SH-SY5Y (cell line): ENCODE data around the gene IQCF6.

Experiments used
- GATA2 ChIP-seq: IDR thresholded peaks from 2 replicates; pipeline ENCODE4 v1.6.1; 2011; ENCODE audit warnings: mild to moderate bottlenecking, low read depth, low read length
- GATA3 ChIP-seq: IDR thresholded peaks from 2 replicates; pipeline ENCODE4 v1.6.1; 2011; ENCODE audit warnings: low read depth, mild to moderate bottlenecking, low read length, moderate library complexity

The IQCF6 gene

GRCh38 chr3:51796854-51797253 lies 17.8 kb upstream of the IQCF6 start:
- TF ChIP-seq GATA3, result no peak
- TF ChIP-seq GATA2, result no peak

DNA sequence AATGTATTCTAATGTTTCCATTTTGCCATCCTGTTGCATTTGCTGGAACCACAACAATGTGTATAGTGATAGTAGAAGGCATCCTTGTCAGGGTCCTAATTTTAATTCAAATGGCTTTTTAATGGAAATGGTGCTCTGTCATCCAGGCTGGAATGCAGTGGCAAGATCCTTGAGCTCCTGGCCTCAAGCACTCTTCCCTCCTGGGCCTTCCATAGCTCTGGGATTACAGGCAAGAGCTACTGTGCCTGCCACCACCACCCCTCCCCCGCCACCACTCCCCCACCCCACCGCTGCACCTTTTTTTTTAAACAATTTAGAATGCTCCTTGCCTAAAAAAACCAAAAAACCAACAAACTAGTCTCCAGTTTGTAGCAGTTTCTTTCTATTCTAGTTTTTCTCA lies 15.2 kb upstream of the IQCF6 start:
- TF ChIP-seq GATA3 (no peak), GATA2 (no peak)

DNA sequence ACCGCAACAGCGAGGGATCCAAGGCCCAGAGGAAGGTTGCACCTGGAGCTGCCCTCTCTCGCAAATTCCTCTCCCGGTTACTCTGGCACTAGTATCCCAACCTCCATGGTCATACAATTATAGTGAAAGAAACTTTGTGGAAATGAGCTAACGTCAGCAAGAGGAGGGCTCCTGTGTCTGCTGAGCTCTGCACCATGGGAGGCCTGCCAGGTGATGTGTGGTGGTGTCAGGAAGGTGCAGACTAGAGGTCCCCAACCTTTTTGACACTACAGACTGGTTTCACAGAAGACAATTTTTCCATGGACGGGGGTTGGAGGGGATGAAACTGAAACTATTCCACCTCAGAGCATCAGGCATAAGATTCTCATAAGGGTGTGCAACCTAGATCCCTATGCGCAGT lies 13.2 kb upstream of the IQCF6 start:
- no peak for TF ChIP-seq GATA2
- TF ChIP-seq GATA3, result no peak

- TF ChIP-seq GATA3 (no peak), GATA2 (no peak)
Measured at GRCh38 chr3:51789437-51789836, 10.4 kb upstream of the IQCF6 start.

- no peak for TF ChIP-seq GATA2
- no peak for TF ChIP-seq GATA3
Measured at GRCh38 chr3:51786267-51786666, 7.2 kb upstream of the IQCF6 start.

DNA sequence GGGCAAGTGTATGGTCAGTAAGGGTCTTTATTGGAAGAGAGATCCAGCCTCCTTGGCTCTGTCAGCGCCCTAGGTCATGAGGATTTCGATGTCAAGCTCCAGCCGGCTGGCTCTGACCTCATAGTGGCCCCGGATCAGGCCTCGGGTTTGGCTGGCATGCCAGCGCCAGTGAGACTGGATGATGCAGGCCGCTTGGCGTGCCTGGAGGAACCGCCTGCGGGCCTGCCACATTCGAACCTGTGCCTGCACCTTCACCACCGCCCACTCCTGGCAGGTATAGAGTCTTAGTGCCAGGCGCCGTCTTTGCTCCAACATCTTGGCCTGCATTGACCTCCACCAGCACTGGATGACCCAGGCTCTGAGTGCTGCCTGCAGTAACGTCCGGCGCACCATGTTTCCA lies 483 bp downstream of the IQCF6 start:
- no peak for TF ChIP-seq GATA2
- no peak for TF ChIP-seq GATA3

- TF ChIP-seq GATA2 (peak; percentile 90), GATA3 (0 out of 2 replicates have a peak, but pooled peaks have one; percentile 24)
Measured at GRCh38 chr3:51777985-51778384, 1.1 kb downstream of the IQCF6 start.

DNA sequence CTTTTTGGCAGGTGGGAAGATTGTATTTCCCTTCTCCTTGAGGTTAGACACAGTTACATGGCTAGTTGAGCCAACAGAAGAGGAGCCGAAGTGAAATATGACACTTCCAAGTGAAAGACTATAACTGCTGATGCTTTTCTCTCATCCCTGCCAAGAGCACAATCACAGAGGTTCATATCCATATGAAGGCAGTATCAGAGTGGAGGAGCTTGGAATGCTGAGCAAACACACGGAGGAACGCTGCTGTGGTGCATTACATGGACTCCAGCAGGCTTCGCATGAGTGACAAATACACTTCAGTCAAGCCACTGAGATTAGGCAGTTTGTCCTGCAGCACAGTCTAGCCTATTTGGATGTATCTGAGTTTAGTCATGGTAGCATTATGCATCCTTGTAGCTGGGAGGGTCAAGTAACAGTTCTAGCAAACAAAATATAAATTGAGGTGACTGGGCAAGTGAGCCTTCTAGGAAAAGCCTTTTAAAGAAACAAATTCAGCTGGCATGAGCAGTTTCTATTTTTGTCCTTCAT lies 5.4 kb downstream of the IQCF6 start:
- TF ChIP-seq GATA2, result no peak
- no peak for TF ChIP-seq GATA3

GRCh38 chr3:51759203-51759602 lies 19.8 kb downstream of the IQCF6 start:
- TF ChIP-seq GATA3, result no peak
- no peak for TF ChIP-seq GATA2

GRCh38 chr3:51751287-51751686 lies 27.8 kb downstream of the IQCF6 start:
- TF ChIP-seq GATA3 (no peak), GATA2 (no peak)

DNA sequence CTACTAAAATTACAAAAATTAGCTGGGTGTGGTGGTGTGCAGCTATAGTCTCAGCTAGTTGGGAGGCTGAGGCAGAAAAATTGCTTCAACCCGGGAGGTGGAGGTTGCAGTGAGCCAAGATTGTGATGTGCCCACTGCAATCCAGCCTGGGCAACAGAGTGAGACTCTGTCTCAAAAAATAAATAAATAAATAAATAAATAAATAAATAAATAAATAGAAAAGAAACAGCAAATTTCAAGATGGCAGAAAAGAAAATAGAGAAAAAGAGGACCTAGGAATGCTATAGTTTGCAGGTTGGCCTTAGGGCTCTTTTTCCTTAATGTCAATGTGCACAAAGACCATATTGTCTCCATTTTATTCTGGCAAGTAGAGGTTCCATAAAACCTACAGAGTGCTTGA lies 28.2 kb downstream of the IQCF6 start:
- TF ChIP-seq GATA2, result no peak

GRCh38 chr3:51748327-51748726 lies 30.7 kb downstream of the IQCF6 start:
- TF ChIP-seq GATA3 (no peak), GATA2 (no peak)

DNA sequence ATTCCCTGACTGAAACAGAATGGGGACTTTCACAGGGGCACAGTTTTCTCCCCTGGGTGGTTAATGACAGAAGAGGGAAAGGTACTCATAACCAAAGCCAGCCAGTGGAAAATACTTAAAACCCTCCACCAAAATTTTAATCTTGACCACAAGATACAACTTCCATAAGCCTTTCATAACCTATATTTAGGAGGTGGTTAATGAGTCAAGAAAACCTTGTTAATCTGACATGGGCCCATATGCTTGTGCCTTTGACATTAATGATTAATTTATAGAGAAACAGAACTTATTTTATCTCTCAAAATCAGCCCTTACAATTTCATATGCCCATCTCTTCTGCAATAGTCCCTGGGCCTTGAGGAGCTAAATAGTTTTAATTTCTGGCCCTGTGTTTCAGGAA lies 31.2 kb downstream of the IQCF6 start:
- no peak for TF ChIP-seq GATA3
- TF ChIP-seq GATA2, result no peak

DNA sequence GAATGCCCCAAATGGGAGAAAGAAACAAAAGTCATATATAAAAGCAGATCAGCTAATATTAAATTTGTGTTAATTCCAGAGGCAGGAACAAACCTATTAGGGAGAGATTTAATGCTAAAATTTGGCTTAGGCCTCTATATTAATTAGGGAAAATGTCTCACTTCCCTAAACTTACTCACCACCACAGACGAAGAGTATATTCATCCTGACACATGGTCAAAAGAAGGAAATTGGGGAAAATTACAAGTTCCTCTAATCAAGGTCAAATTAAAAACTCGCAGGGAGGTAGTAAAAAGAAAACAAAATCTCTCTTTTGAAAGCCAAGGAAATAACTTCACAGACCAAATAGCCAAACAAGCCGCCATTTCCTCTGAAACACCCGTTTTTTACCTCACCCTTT lies 39.9 kb downstream of the IQCF6 start:
- TF ChIP-seq GATA2 (no peak), GATA3 (no peak)

- TF ChIP-seq GATA3 (no peak), GATA2 (no peak)
Measured at GRCh38 chr3:51735950-51736349, 43.1 kb downstream of the IQCF6 start.

DNA sequence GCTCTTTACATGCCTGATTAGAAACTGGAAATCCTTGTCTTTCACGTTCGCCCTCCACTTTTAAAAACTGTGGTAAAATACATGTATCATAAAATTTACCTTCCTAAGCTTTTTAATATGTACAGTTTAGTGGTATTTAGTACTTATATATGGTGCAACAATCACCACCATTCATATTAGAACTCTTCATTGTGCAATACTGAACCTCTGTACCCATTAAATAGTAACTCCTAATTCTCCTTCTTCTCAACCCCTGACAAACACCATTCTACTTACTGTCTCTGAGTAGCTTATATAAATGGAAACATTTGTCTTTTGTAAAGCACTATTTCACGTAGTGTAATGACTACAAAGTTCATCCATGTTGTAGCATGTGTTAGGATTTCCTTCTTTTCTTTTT lies 44.0 kb downstream of the IQCF6 start:
- TF ChIP-seq GATA3, result no peak
- TF ChIP-seq GATA2, result no peak
